IPS DF 6.9 (cell line): ENCODE results near the gene BPIFB2.

ENCODE experiments used
- DNase-seq: peaks from one replicate; pipeline ENCODE4 v3.0.0-alpha.2; 2013; ENCODE audit warnings: low read depth, low spot score
- H3K27ac ChIP-seq: one replicate; pipeline ENCODE4 v1.5.1; 2013; ENCODE audit warnings: low read length, control low read depth
- H3K27me3 ChIP-seq: 2 replicates; pipeline ENCODE4 v1.6.1; 2013; ENCODE audit warnings: mild to moderate bottlenecking, low read length; ENCODE audit not compliant: control insufficient read depth, insufficient read depth
- H3K36me3 ChIP-seq: 2 replicates; pipeline ENCODE4 v1.6.1; 2013; ENCODE audit warnings: low read length; ENCODE audit not compliant: control insufficient read depth, insufficient read depth
- H3K4me1 ChIP-seq: 2 replicates; pipeline ENCODE4 v1.6.1; 2013; ENCODE audit warnings: low read length; ENCODE audit not compliant: control insufficient read depth, insufficient read depth
- H3K4me3 ChIP-seq: 2 replicates; pipeline ENCODE4 v1.5.1; 2013; ENCODE audit warnings: mild to moderate bottlenecking, low read length
- H3K9me3 ChIP-seq: 2 replicates; pipeline ENCODE4 v1.6.1; 2013; ENCODE audit warnings: low read length, inconsistent platforms; ENCODE audit not compliant: control insufficient read depth, insufficient read depth
- WGBS: extraction: QIAGEN DNeasy Blood & Tissue Kit; methylation state at CpG from one replicate; pipeline ENCODE4 v1.1.7; 2013; ENCODE audit warnings: mixed read lengths, missing lambda C conversion rate; ENCODE audit not compliant: insufficient read length, insufficient coverage; 5-methylcytosine and 5-hydroxymethylcytosine counted together

The BPIFB2 gene

GRCh38 chr20:33064572-33065287 is 57.2 kb downstream of the BPIFB2 start:
- no peak overlapping the region for H3K27ac ChIP-seq

GRCh38 chr20:33065785-33066184 is 58.3 kb downstream of the BPIFB2 start:
- no peak overlapping the region for H3K4me3 ChIP-seq
- no peaks in the 10 kb centered on the region for H3K9me3 ChIP-seq
- WGBS: no CpG with 5 or more reads among the region's 9 CpGs
- no peak overlapping the region for H3K27ac ChIP-seq
- H3K36me3 ChIP-seq: no peaks in the 10 kb centered on the region
- no peaks in the 10 kb centered on the region; the same call in 1 of the 2 replicates for H3K4me1 ChIP-seq
- no peaks in the 10 kb centered on the region for H3K27me3 ChIP-seq
- DNase-seq: no peak

More at GRCh38 chr20:33064572-33065287, 57.2 kb downstream of the BPIFB2 start:
- H3K27me3 ChIP-seq: no peaks in the 10 kb centered on the region
- no peaks in the 10 kb centered on the region; the same call in 1 of the 2 replicates for H3K4me1 ChIP-seq
- no peak overlapping the region for H3K4me3 ChIP-seq
- H3K36me3 ChIP-seq: no peaks in the 10 kb centered on the region
- DNase-seq: no peak
- H3K9me3 ChIP-seq: no peaks in the 10 kb centered on the region
- WGBS: no CpG with 5 or more reads among the region's 11 CpGs

- WGBS: no CpG with 5 or more reads among the region's 3 CpGs
- no peaks in the 10 kb centered on the region for H3K9me3 ChIP-seq
- DNase-seq: no peak
- no peaks in the 10 kb centered on the region for H3K27me3 ChIP-seq
- H3K36me3 ChIP-seq: no peaks in the 10 kb centered on the region
- H3K27ac ChIP-seq: no peak overlapping the region
- no peaks in the 10 kb centered on the region; the same call in 1 of the 2 replicates for H3K4me1 ChIP-seq
- no peak overlapping the region for H3K4me3 ChIP-seq
Observed at GRCh38 chr20:33067806-33068205, 60.3 kb downstream of the BPIFB2 start.

GRCh38 chr20:33068251-33068939 is 60.9 kb downstream of the BPIFB2 start:
- no peaks in the 10 kb centered on the region for H3K27me3 ChIP-seq
- H3K4me3 ChIP-seq: no peak overlapping the region
- no peak overlapping the region for H3K27ac ChIP-seq
- H3K36me3 ChIP-seq: no peaks in the 10 kb centered on the region
- DNase-seq: no peak
- H3K9me3 ChIP-seq: no peaks in the 10 kb centered on the region
- H3K4me1 ChIP-seq: no peaks in the 10 kb centered on the region; the same call in 1 of the 2 replicates
- WGBS: no CpG with 5 or more reads among the region's 12 CpGs

GRCh38 chr20:33069673-33070072 is 62.2 kb downstream of the BPIFB2 start:
- H3K27me3 ChIP-seq: no peaks in the 10 kb centered on the region
- no peak for DNase-seq
- no peak overlapping the region for H3K4me3 ChIP-seq
- H3K27ac ChIP-seq: no peak overlapping the region
- no peaks in the 10 kb centered on the region for H3K36me3 ChIP-seq
- no peaks in the 10 kb centered on the region; the same call in 1 of the 2 replicates for H3K4me1 ChIP-seq
- no CpG with 5 or more reads among the region's 9 CpGs for WGBS
- no peaks in the 10 kb centered on the region for H3K9me3 ChIP-seq

GRCh38 chr20:33070111-33071053 is 62.9 kb downstream of the BPIFB2 start:
- no peak for DNase-seq
- no CpG with 5 or more reads among the region's 19 CpGs for WGBS
- Histone ChIP-seq H3K4me1 (no peaks in the 10 kb centered on the region; the same call in 1 of the 2 replicates), H3K27ac (no peak overlapping the region), H3K4me3 (no peak overlapping the region), H3K9me3 (no peaks in the 10 kb centered on the region), H3K27me3 (no peaks in the 10 kb centered on the region), H3K36me3 (no peaks in the 10 kb centered on the region)

- Histone ChIP-seq H3K9me3 (no peaks in the 10 kb centered on the region), H3K27me3 (no peaks in the 10 kb centered on the region), H3K4me1 (no peaks in the 10 kb centered on the region; the same call in 1 of the 2 replicates), H3K27ac (no peak overlapping the region), H3K36me3 (no peaks in the 10 kb centered on the region), H3K4me3 (no peak overlapping the region)
- DNase-seq: no peak
- no CpG with 5 or more reads among the region's 5 CpGs for WGBS
Observed at GRCh38 chr20:33071198-33071597, 63.7 kb downstream of the BPIFB2 start.

- no CpG with 5 or more reads among the region's 4 CpGs for WGBS
- Histone ChIP-seq H3K4me1 (no peaks in the 10 kb centered on the region; the same call in 1 of the 2 replicates), H3K27ac (no peak overlapping the region), H3K27me3 (no peaks in the 10 kb centered on the region), H3K9me3 (no peaks in the 10 kb centered on the region), H3K4me3 (no peak overlapping the region), H3K36me3 (no peaks in the 10 kb centered on the region)
- no peak for DNase-seq
Observed at GRCh38 chr20:33072362-33072761, 64.9 kb downstream of the BPIFB2 start.

- Histone ChIP-seq H3K27ac (no peak overlapping the region), H3K9me3 (no peaks in the 10 kb centered on the region), H3K27me3 (no peaks in the 10 kb centered on the region), H3K36me3 (no peaks in the 10 kb centered on the region), H3K4me1 (no peaks in the 10 kb centered on the region; the same call in 1 of the 2 replicates), H3K4me3 (no peak overlapping the region)
- no CpG with 5 or more reads among the region's 2 CpGs for WGBS
- DNase-seq: no peak
Observed at GRCh38 chr20:33072813-33073212, 65.3 kb downstream of the BPIFB2 start.
